HG03432 (cell line): ENCODE measurements around the gene ETV2.
"Not testable (repeated sequence)": the region's sequence is repeated elsewhere in the genome, so short reads cannot be mapped to it uniquely, and the experiment has no call there.

Experiments
- ATAC-seq: cut with Tn5 transposase; IDR thresholded peaks from one replicate; pipeline ENCODE4 v1.9.1; 2021; ENCODE audit warnings: mild to moderate bottlenecking, moderate library complexity; ENCODE audit not compliant: unreplicated experiment

The ETV2 gene

GRCh38 chr19:35656700-35657099, 15.2 kb downstream of the ETV2 start:
- no peak for ATAC-seq

- no peak for ATAC-seq
These were observed 16.6 kb downstream of the ETV2 start for GRCh38 chr19:35657904-35658700.

- no peak for ATAC-seq
These were observed 20.4 kb downstream of the ETV2 start for GRCh38 chr19:35661995-35662340.

- no peak for ATAC-seq
These were observed 22.4 kb downstream of the ETV2 start for GRCh38 chr19:35663981-35664380.

DNA sequence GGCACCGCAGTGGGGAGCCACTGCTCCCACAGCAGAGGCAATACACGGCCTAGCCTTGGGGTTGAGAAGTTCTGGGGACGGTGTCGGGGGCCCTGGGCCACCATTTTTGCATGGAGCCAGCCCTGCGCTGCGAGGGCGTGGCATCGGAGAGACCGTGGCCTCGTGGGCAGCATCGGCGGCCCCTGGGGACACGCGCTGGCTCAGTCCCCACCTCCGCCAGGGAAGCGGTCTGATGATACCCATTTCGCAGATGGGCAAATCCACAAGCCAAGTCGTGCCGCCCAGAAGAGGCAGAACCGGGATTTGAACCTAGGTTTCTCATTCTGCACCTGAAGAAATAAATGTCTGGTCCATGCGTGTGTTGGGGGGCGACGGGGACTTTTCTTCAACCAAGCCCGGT, 23.6 kb downstream of the ETV2 start:
- no peak for ATAC-seq

DNA sequence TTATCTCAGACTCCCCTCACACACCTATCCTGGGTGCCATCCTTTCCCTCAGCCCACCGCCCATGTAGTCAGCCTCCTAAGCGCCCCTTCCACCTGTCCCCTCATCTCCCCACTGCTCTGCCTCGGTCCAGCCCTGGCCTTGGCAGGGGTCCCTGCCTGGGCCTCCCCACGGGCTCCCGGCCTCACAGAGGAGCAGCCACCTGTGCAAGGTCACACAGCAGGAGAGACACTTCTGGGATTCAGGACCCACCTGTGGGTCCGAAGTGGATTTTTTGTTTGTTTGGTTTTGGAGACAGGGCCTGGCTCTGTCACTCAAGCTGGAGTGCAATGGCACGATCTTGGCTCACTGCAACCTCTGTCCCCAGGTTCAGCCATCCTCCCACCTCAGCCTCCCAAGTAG, 24.1 kb downstream of the ETV2 start:
- ATAC-seq: no peak

- no peak for ATAC-seq
These were observed 24.8 kb downstream of the ETV2 start, which contains the start of gene UPK1A for GRCh38 chr19:35666251-35666913. Gene UPK1A (plus strand): TSS chr19:35666517. CDS start chr19:35666813, 296 bp downstream.

DNA sequence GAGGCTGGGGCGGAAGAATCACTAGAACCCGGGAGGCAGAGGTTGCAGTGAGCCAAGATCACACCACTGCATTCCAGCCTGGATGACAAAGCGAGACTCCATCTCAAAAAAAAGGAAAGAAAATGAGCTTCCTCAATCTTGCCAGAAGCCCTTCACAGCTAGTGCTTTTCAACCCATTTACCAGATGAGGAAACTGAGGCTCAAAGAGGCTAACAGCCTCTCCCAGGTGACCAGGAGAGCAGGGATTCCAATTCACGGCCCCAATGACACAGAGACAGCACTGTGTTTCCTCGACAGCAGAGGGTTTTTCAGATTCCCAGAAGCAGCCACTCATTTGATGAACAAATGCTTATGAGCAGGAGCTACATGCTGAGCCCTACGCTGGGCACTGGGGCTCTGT, 28.0 kb downstream of the ETV2 start:
- ATAC-seq: no peak

GRCh38 chr19:35669974-35670373, 28.4 kb downstream of the ETV2 start:
- no peak for ATAC-seq

DNA sequence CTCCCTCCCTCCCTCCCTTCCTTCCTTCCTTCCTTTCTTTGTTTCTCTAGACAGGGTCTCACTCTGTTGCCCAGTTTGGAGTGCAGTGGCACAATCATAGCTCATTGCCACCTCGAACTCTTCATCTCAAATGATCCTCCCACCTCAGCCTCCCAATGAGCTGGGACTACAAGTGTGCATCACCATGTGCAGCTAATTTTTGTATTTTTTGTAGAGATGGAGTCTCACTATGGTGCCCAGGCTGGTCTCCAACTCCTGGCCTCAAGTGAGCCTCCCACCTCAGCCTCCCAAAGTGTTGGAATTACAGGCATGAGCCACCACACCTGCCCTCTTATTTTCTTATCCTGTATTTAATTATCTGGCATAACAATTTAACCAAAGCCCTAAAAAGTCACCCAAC, 29.1 kb downstream of the ETV2 start:
- no peak for ATAC-seq

- no peak for ATAC-seq
These were observed 30.3 kb downstream of the ETV2 start for GRCh38 chr19:35671818-35672217.

DNA sequence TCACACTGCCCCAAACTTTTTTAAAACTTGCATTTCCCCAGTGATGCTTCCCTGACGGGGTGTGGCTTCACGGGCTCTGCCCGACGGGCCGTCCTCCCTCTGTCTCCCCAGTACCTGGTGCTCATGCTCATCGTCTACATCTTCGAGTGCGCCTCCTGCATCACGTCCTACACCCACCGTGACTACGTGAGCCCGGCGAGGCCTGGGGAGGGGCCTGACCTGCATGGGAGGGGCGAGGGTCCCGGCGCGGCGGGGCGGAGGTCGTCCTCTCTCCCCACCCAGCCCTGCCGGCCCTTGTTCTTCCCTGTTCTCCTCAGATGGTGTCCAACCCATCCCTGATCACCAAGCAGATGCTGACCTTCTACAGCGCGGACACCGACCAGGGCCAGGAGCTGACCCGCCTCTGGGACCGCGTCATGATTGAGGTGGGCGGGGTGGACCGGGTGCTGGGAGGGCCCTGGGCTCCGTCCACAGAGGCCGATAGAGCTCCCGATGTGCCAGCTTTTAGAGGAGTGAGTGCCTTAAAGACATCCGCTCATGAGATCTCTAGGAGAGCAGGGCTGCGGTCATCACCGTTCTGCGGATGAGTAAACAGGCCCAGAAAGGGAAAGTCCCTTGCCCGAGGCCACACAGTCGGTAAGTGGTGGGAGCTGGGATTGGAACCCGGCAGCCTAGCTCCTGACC, 31.7 kb downstream of the ETV2 start:
- no peak for ATAC-seq

DNA sequence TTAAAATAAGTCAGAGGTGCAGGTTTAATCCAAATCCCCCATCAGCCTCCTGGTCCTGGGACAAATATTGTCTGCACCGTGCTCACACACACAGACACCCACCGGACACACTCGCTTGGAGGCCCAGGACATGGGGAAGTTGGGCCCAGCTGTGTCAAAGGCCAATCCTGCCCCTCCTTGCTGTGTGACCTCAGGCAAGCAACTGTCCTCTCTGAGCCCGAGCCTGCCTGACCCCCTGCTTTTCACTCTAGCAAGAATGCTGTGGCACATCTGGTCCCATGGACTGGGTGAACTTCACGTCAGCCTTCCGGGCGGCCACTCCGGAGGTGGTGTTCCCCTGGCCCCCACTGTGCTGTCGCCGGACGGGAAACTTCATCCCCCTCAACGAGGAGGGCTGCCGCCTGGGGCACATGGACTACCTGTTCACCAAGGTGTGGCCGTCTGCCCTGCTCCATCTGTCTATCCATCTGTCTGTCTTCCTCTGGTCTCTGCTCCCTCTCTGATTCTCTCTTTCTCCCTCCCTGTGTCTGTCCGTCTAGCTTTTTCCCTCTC, 34.1 kb downstream of the ETV2 start:
- ATAC-seq: no peak

DNA sequence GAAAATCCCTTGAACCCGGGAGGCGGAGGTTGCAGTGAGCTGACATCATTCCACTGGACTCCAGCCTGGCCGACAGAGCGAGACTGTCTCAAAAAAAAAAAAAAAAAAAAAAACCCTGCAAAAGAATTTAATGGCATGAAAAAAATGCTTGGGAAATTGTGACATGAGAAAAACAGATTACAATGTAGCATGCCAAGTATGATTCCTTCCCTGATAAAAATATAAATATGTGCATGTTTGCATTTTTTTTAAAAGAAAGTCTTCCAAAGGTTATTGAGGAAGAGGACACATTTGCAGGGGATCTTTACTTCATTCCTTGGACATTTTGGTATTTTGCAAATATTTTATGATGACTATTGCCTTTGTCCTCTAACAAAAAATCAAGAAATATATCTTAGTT, 48.3 kb downstream of the ETV2 start:
- no peak for ATAC-seq

GRCh38 chr19:35691106-35691505, 49.6 kb downstream of the ETV2 start:
- not testable (repeated sequence) for ATAC-seq

DNA sequence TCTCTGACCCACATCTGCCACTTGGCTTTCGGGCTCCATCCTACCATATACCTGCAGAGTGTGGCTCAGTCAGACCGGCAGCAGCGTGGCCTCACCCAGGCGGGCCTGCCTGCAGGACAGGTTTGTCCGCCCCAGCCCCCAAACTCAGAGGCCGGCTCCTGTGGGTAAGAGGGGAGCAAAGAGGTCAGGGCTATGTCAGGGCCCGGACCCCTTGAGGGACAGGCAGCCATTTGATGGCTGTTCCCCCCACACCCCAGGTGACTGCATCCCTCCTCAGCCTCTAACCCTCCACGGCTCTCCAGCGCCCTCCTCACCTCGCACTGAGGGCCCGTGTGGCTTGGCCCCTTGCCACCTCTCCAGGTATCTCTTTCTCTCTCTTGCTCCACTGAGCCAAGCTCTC, 50.5 kb downstream of the ETV2 start:
- no peak for ATAC-seq

GRCh38 chr19:35693422-35693821, 51.9 kb downstream of the ETV2 start:
- no peak for ATAC-seq

DNA sequence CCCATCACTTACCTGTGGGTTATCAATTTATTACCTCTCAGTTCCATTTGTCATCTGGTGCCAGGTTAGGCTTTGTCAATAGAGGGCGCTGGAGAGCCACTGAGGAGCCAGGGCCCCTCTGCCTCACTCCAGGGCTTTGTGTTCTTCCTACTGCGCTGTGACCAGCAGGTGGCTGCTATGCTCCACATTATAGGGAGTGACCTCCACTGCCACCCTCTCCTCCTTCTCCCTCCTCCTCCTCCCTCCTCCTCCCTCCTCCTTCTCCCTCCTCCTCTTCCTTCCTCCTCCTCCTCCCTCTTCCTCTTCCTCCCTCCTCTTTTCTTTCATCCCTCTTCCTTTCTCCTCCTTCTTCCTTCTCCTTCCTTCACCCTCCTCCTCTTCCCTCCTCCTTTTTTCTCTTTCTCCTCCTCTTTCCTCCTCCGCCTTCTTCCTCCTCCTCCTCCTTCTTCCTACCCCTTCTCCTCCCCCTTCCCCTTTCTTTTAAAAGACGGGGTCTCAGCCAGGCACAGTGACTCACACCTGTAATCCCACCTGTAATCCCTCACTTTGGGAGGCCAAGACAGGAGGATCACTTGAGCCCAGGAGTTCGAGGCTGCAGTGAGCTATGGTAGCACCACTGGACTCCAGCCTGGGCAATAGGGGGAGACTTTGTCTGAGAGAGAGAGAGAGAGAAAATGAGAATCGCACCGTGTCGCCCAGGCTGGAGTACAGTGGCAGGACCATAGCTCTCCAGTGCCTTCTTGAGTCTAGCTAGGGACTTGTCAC, 52.5 kb downstream of the ETV2 start:
- ATAC-seq: peak; percentile 74
